HG03521 (cell line): ENCODE results near the gene RAP2A.

Experiments
- ATAC-seq: cut with Tn5 transposase; IDR thresholded peaks from one replicate; pipeline ENCODE4 v1.9.1; 2021; ENCODE audit warnings: mild to moderate bottlenecking, moderate library complexity; ENCODE audit not compliant: unreplicated experiment

RAP2A gene

GRCh38 chr13:97433727-97434396, at the start of gene RAP2A:
RAP2A (plus strand) TSS chr13:97434169; CDS start chr13:97434471, 302 bp downstream.
- ATAC-seq, result peak; percentile 49

GRCh38 chr13:97384371-97384770, 49.6 kb upstream of the RAP2A start:
- no peak for ATAC-seq

- ATAC-seq, result no peak
Observed at GRCh38 chr13:97385146-97385545, 48.8 kb upstream of the RAP2A start.

GRCh38 chr13:97385854-97386253, 48.1 kb upstream of the RAP2A start:
- no peak for ATAC-seq

- no peak for ATAC-seq
Observed at GRCh38 chr13:97386801-97387484, 47.0 kb upstream of the RAP2A start.

GRCh38 chr13:97387485-97387839, 46.5 kb upstream of the RAP2A start:
- ATAC-seq, result no peak

- ATAC-seq, result no peak
Observed at GRCh38 chr13:97387890-97388289, 46.1 kb upstream of the RAP2A start.

- ATAC-seq, result no peak
Observed at GRCh38 chr13:97388373-97388772, 45.6 kb upstream of the RAP2A start.

GRCh38 chr13:97390941-97391600, 42.9 kb upstream of the RAP2A start:
- ATAC-seq, result no peak

- ATAC-seq, result no peak
Observed at GRCh38 chr13:97392020-97392419, 41.9 kb upstream of the RAP2A start.

GRCh38 chr13:97394542-97394941, 39.4 kb upstream of the RAP2A start:
- no peak for ATAC-seq

- no peak for ATAC-seq
Observed at GRCh38 chr13:97395447-97396136, 38.4 kb upstream of the RAP2A start.

GRCh38 chr13:97397267-97397666, 36.7 kb upstream of the RAP2A start:
- no peak for ATAC-seq

GRCh38 chr13:97401421-97401820, 32.5 kb upstream of the RAP2A start:
- no peak for ATAC-seq

GRCh38 chr13:97403893-97404750, 29.8 kb upstream of the RAP2A start:
- no peak for ATAC-seq

GRCh38 chr13:97407540-97407939, 26.4 kb upstream of the RAP2A start:
- no peak for ATAC-seq

- no peak for ATAC-seq
Observed at GRCh38 chr13:97408938-97409337, 25.0 kb upstream of the RAP2A start.

- ATAC-seq, result no peak
Observed at GRCh38 chr13:97411984-97412383, 22.0 kb upstream of the RAP2A start.

- ATAC-seq, result no peak
Observed at GRCh38 chr13:97413694-97414093, 20.3 kb upstream of the RAP2A start.

- ATAC-seq, result no peak
Observed at GRCh38 chr13:97414392-97414791, 19.6 kb upstream of the RAP2A start.

GRCh38 chr13:97417698-97418097, 16.3 kb upstream of the RAP2A start:
- ATAC-seq, result no peak
